HCT116 (cell line): ENCODE measurements around the gene CFAP46. TPM values are rescaled to one million over a fixed set of nuclear protein-coding genes. Genes with fewer than 3 reads are reported as not detected.

Experiments used
- ATAC-seq: fragments of 200-7000 bp; cut with Tn5 transposase; 2 replicates; pipeline ENCODE4 v1.9.1; 2020; ENCODE audit warnings: mild to moderate bottlenecking, moderate library complexity
- BruUV-seq: library from RNA; stranded (reverse); fragments of 400-500 nt; replicated peaks from 2 replicates; lab custom pipeline; 2021; lab: Mats Ljungman, UMichigan
- CTCF ChIA-PET: fragments of 300-600 bp; sonication (Branson Sonifier 250); formaldehyde crosslinking; loops from one replicate; lab custom pipeline; 2021; ENCODE audit warnings: antibody characterized with exemption; lab: Charles Lee
- POLR2A ChIA-PET: fragments of 300-600, 350-600 bp; sonication (Branson Sonifier 250); formaldehyde crosslinking; loops from one replicate; lab custom pipeline; 2021; ENCODE audit warnings: antibody characterized with exemption; lab: Charles Lee
- RAD21 ChIA-PET, 2 experiments: fragments of 300-600 bp; sonication (Branson Sonifier 250); formaldehyde crosslinking; loops; one replicate each; lab custom pipeline; 2023; ENCODE audit warnings: low total read pairs in 2 of 2; ENCODE audit not compliant: uncharacterized antibody in 2 of 2, unreplicated experiment in 2 of 2, low non-redundant PET in 1 of 2; lab: Charles Lee
- DNase-seq: peaks from one replicate; pipeline ENCODE4 v3.0.0-alpha.2; 2010; ENCODE audit warnings: low read depth, low spot score
- H2AFZ ChIP-seq: fragments of 200-600 bp; shearing (Covaris generic), sonication (generic); 2 replicates; pipeline ENCODE4 v1.6.1; 2017; ENCODE audit warnings: low read depth, mixed run types, mixed read lengths, antibody characterized with exemption, low read length; ENCODE audit not compliant: poor library complexity, severe bottlenecking
- H3K27ac ChIP-seq: 2 replicates; pipeline ENCODE4 v1.5.1; 2012; ENCODE audit warnings: low read depth, low read length
- H3K27me3 ChIP-seq: fragments of 200-600 bp; sonication (generic); 2 replicates; pipeline ENCODE4 v1.6.1; 2016; ENCODE audit warnings: mixed run types, low read length, mixed read lengths; ENCODE audit not compliant: insufficient read depth
- H3K36me3 ChIP-seq, 2 experiments: fragments of 200-500 bp in 1 of 2; fragments of 200-600 bp in 1 of 2; sonication (Bioruptor generic) in 1 of 2; sonication (generic) in 1 of 2; 2 replicates each; pipeline versions ENCODE4 v1.5.1 to v1.6.1; 2014 to 2016; ENCODE audit warnings: low read length in 2 of 2, inconsistent platforms in 1 of 2, mixed read lengths in 1 of 2, mixed run types in 1 of 2; ENCODE audit not compliant: insufficient read depth in 2 of 2, control insufficient read depth in 1 of 2
- H3K4me1 ChIP-seq, 2 experiments: fragments of 200-600 bp in 1 of 2; sonication (generic) in 1 of 2; 2 replicates each; pipeline versions ENCODE4 v1.5.1 to v1.6.1; 2012 to 2017; ENCODE audit warnings: low read length in 2 of 2, inconsistent platforms in 1 of 2, mild to moderate bottlenecking in 1 of 2, mixed read lengths in 1 of 2, mixed run types in 1 of 2, moderate library complexity in 1 of 2; ENCODE audit not compliant: insufficient read depth in 2 of 2, control insufficient read depth in 1 of 2
- H3K4me2 ChIP-seq: fragments of 200-600 bp; sonication (generic); 2 replicates; pipeline ENCODE4 v1.6.1; 2017; ENCODE audit warnings: mixed run types, low read length, mixed read lengths
- H3K4me3 ChIP-seq, 2 experiments: fragments of 200-600 bp in 1 of 2; sonication (generic) in 1 of 2; replicated peaks in 1 of 2; 2 replicates each; pipeline ENCODE4 v1.5.1; 2011 to 2016; ENCODE audit warnings: low read length in 2 of 2, control low read depth in 1 of 2, low read depth in 1 of 2, mild to moderate bottlenecking in 1 of 2, mixed read lengths in 1 of 2, mixed run types in 1 of 2
- H3K79me2 ChIP-seq: fragments of 200-600 bp; sonication (generic); 2 replicates; pipeline ENCODE4 v1.6.1; 2017; ENCODE audit warnings: mild to moderate bottlenecking, mixed run types, low read length, moderate library complexity, mixed read lengths; ENCODE audit not compliant: insufficient read depth
- H3K9ac ChIP-seq: fragments of 200-600 bp; sonication (generic); 2 replicates; pipeline ENCODE4 v1.6.1; 2016; ENCODE audit warnings: low read length, mixed read lengths
- H3K9me2 ChIP-seq: fragments of 200-600 bp; sonication (generic), shearing (Covaris generic); 2 replicates; pipeline ENCODE4 v1.6.1; 2017; ENCODE audit warnings: mixed run types, mild to moderate bottlenecking, moderate library complexity; ENCODE audit not compliant: insufficient read depth
- H3K9me3 ChIP-seq, 2 experiments: fragments of 200-500 bp in 1 of 2; fragments of 200-600 bp in 1 of 2; sonication (Bioruptor generic) in 1 of 2; sonication (generic) in 1 of 2; 2 replicates each; pipeline ENCODE4 v1.6.1; 2014 to 2017; ENCODE audit warnings: low read length in 2 of 2, mixed read lengths in 2 of 2, inconsistent platforms in 1 of 2, low read depth in 1 of 2, mild to moderate bottlenecking in 1 of 2, mixed run types in 1 of 2, moderate library complexity in 1 of 2; ENCODE audit not compliant: control insufficient read depth in 1 of 2, insufficient read depth in 1 of 2
- H4K20me1 ChIP-seq: fragments of 200-600 bp; sonication (generic), shearing (Covaris generic); 2 replicates; pipeline ENCODE4 v1.6.1; 2017; ENCODE audit warnings: mixed run types, mild to moderate bottlenecking, moderate library complexity; ENCODE audit not compliant: insufficient read depth
- ATF3 ChIP-seq: IDR thresholded peaks from 2 replicates; pipeline ENCODE4 v1.6.1; 2012
- CBX3 ChIP-seq: IDR thresholded peaks from 2 replicates; pipeline ENCODE4 v1.6.1; 2012; ENCODE audit warnings: low read depth
- CEBPB ChIP-seq: IDR thresholded peaks from 2 replicates; pipeline ENCODE4 v1.6.1; 2012; ENCODE audit warnings: low read depth
- CTCF ChIP-seq, 3 experiments: fragments of 200-600 bp in 1 of 3; sonication (generic) in 1 of 3; IDR thresholded peaks in 2 of 3; conservative IDR thresholded peaks in 1 of 3; 2 replicates each; pipeline ENCODE4 v1.5.1; 2012 to 2017; ENCODE audit warnings: low read depth in 2 of 3, low read length in 2 of 3, antibody characterized with exemption in 1 of 3, borderline replicate concordance in 1 of 3, control low read depth in 1 of 3, mild to moderate bottlenecking in 1 of 3, mixed read lengths in 1 of 3, mixed run types in 1 of 3, moderate library complexity in 1 of 3; ENCODE audit not compliant: insufficient read depth in 1 of 3
- EGR1 ChIP-seq: IDR thresholded peaks from 2 replicates; pipeline ENCODE4 v1.6.1; 2012; ENCODE audit warnings: low read depth
- ELF1 ChIP-seq: IDR thresholded peaks from 2 replicates; pipeline ENCODE4 v1.6.1; 2012; ENCODE audit warnings: low read depth, borderline replicate concordance
- EZH2phosphoT487 ChIP-seq: fragments of 200-600 bp; IDR thresholded peaks from 2 replicates; pipeline ENCODE4 v1.6.1; 2018; ENCODE audit warnings: antibody characterized with exemption, borderline replicate concordance
- MAX ChIP-seq: IDR thresholded peaks from 2 replicates; pipeline ENCODE4 v1.6.1; 2012
- POLR2AphosphoS5 ChIP-seq: IDR thresholded peaks from 2 replicates; pipeline ENCODE4 v1.6.1; 2011; ENCODE audit warnings: mild to moderate bottlenecking, low read depth, low read length, moderate library complexity
- RAD21 ChIP-seq: IDR thresholded peaks from 2 replicates; pipeline ENCODE4 v1.6.1; 2012; ENCODE audit warnings: low read depth, mild to moderate bottlenecking
- REST ChIP-seq: IDR thresholded peaks from 2 replicates; pipeline ENCODE4 v1.6.1; 2012; ENCODE audit warnings: low read depth
- SIN3A ChIP-seq: IDR thresholded peaks from 2 replicates; pipeline ENCODE4 v1.6.1; 2012; ENCODE audit warnings: low read depth
- SP1 ChIP-seq: IDR thresholded peaks from 2 replicates; pipeline ENCODE4 v1.6.1; 2012; ENCODE audit warnings: low read depth
- SRF ChIP-seq: IDR thresholded peaks from 2 replicates; pipeline ENCODE4 v1.6.1; 2012; ENCODE audit warnings: low read depth
- TCF7L2 ChIP-seq: IDR thresholded peaks from 2 replicates; pipeline ENCODE4 v1.7.0; 2011; ENCODE audit warnings: borderline replicate concordance, inconsistent platforms; ENCODE audit not compliant: insufficient read depth, insufficient read length; ENCODE audit errors: extremely low read depth
- YY1 ChIP-seq: IDR thresholded peaks from 2 replicates; pipeline ENCODE4 v1.6.1; 2011; ENCODE audit warnings: low read length, low read depth, moderate library complexity, mild to moderate bottlenecking; ENCODE audit not compliant: insufficient replicate concordance; ENCODE audit errors: extremely low read depth
- ZBTB33 ChIP-seq: IDR thresholded peaks from 2 replicates; pipeline ENCODE4 v1.6.1; 2011; ENCODE audit warnings: mild to moderate bottlenecking, low read length, moderate library complexity; ENCODE audit not compliant: insufficient replicate concordance; ENCODE audit errors: extremely low read depth
- ZFX ChIP-seq: fragments of 450-650 bp; IDR thresholded peaks from 2 replicates; pipeline ENCODE4 v1.6.1; 2017
- intact Hi-C: fragments of 100-400 bp; cut with micrococcal nuclease; formaldehyde crosslinking; loops from 2 replicates; pipeline ENCODE4 v1.10.0; 2022
- total RNA-seq: library from RNA; stranded (reverse); gene quantifications from one replicate; pipeline ENCODE4 v1.2.1, GENCODE V29; 2021; ENCODE audit not compliant: unreplicated experiment

Gene CFAP46
- total RNA-seq, 1 experiment from 2014 or later = 1.4 TPM

GRCh38 chr10:132776821-132777220 is 165.5 kb downstream of the CFAP46 start:
- TF ChIP-seq ZBTB33 (no peak), ZFX (no peak), SRF (no peak), CTCF (IDR thresholded peaks at IDR 0.05 in 2 of 3, conservative IDR thresholded peaks at IDR 0.05 in 1 of 3; ENCODE audit: borderline replicate concordance in 1 of 3, insufficient read depth in 1 of 3, low read depth in 2 of 3, low read length in 2 of 3) (no peak), CEBPB (no peak), CBX3 (no peak), SIN3A (no peak), SP1 (no peak), TCF7L2 (no peak), MAX (no peak), ATF3 (no peak), POLR2AphosphoS5 (no peak), ELF1 (no peak), EZH2phosphoT487 (no peak), EGR1 (no peak), RAD21 (no peak), REST (no peak), YY1 (no peak)
- no peak for ATAC-seq
- Histone ChIP-seq H2AFZ (no peak overlapping the region), H4K20me1 (no peaks in the 10 kb centered on the region), H3K4me1 (0 out of 4 replicates have a peak, but pooled peaks cover 0 to 3% of the 10 kb centered on the region in 2 experiments), H3K9ac (no peak overlapping the region), H3K9me3 (no peaks in the 10 kb centered on the region), H3K36me3 (no peaks in the 10 kb centered on the region), H3K27ac (no peak overlapping the region), H3K9me2 (no peaks in the 10 kb centered on the region), H3K4me2 (no peak overlapping the region), H3K4me3 (no peak overlapping the region), H3K27me3 (no peaks in the 10 kb centered on the region), H3K79me2 (no peaks in the 10 kb centered on the region)
- BruUV-seq = no TSS peak
- intact Hi-C loops = no loop called here
- ChIA-PET POLR2A (no interaction called here), RAD21 (no interaction called here), CTCF (no interaction called here)
- no peak for DNase-seq
